B cell (primary cell): ENCODE data around the gene WBP2. TPM values are rescaled to one million over a fixed set of nuclear protein-coding genes. Genes with fewer than 3 reads are reported as not detected.

Experiments
- ATAC-seq: fragments of 200-7000 bp; cut with Tn5 transposase; one replicate; pipeline ENCODE4 v1.10.0; 2021; ENCODE audit warnings: low read depth, mild to moderate bottlenecking, moderate number of reproducible peaks, moderate library complexity
- CTCF ChIA-PET: fragments of 350-600 bp; sonication (Branson Sonifier 250); formaldehyde crosslinking; loops from one replicate; lab custom pipeline; 2021; ENCODE audit warnings: antibody characterized with exemption, inconsistent platforms; lab: Charles Lee
- POLR2A ChIA-PET: fragments of 350-600 bp; sonication (Branson Sonifier 250); formaldehyde crosslinking; loops from one replicate; lab custom pipeline; 2021; ENCODE audit warnings: antibody characterized with exemption; lab: Charles Lee
- DNase-seq: peaks from one replicate; pipeline ENCODE4 v3.0.0; 2013
- H2AFZ ChIP-seq: 2 replicates; pipeline ENCODE4 v1.6.1; 2012; ENCODE audit warnings: mild to moderate bottlenecking, low read depth, low read length; ENCODE audit not compliant: insufficient read depth, poor library complexity, severe bottlenecking
- H3K27ac ChIP-seq, 2 donors: 1 replicate in 1 of 2; 2 replicates in 1 of 2; pipeline ENCODE4 v1.5.1; 2012 to 2013; ENCODE audit warnings: low read length in 2 of 2, mild to moderate bottlenecking in 2 of 2, moderate library complexity in 1 of 2
- H3K27me3 ChIP-seq, 4 experiments: fragments of 200-600 bp in 1 of 4; sonication (generic) in 1 of 4; replicated peaks in 1 of 4; 1 replicate in 2 of 4; 2 replicates in 2 of 4; pipeline versions ENCODE4 v1.6.1 to v1.7.0; 2013 to 2016; ENCODE audit warnings: low read length in 3 of 4, mild to moderate bottlenecking in 2 of 4, mixed read lengths in 1 of 4, moderate library complexity in 1 of 4; ENCODE audit not compliant: insufficient read depth in 4 of 4, control insufficient read depth in 3 of 4; ENCODE audit errors: control extremely low read depth in 1 of 4
- H3K36me3 ChIP-seq, 2 experiments: replicated peaks in 1 of 2; 1 replicate in 1 of 2; 2 replicates in 1 of 2; pipeline versions ENCODE4 v1.6.1 to v1.7.1; 2013; ENCODE audit warnings: low read length in 1 of 2; ENCODE audit not compliant: insufficient read depth in 2 of 2, control insufficient read depth in 1 of 2; ENCODE audit errors: control extremely low read depth in 1 of 2, extremely low read depth in 1 of 2
- H3K4me1 ChIP-seq, 2 donors: fragments of 200-600 bp in 1 of 2; sonication (generic) in 1 of 2; 1 replicate in 1 of 2; 2 replicates in 1 of 2; pipeline versions ENCODE4 v1.5.1 to v1.6.1; 2013 to 2017; ENCODE audit warnings: low read length in 2 of 2; ENCODE audit not compliant: control insufficient read depth in 2 of 2, insufficient read depth in 2 of 2
- H3K4me2 ChIP-seq: replicated peaks from 2 replicates; pipeline ENCODE3; 2012; ENCODE audit warnings: mild to moderate bottlenecking, low read depth, low read length; ENCODE audit not compliant: poor library complexity, severe bottlenecking
- H3K4me3 ChIP-seq, 5 experiments: fragments of 200-600 bp in 1 of 5; sonication (generic) in 1 of 5; 1 replicate in 3 of 5; 2 replicates in 2 of 5; pipeline versions ENCODE4 v1.5.1 to v1.7.0; 2011 to 2016; ENCODE audit warnings: low read length in 4 of 5, mild to moderate bottlenecking in 4 of 5, low read depth in 2 of 5, control low read depth in 1 of 5, moderate library complexity in 1 of 5; ENCODE audit not compliant: insufficient read depth in 1 of 5; ENCODE audit errors: control extremely low read depth in 1 of 5, extremely low read depth in 1 of 5
- H3K79me2 ChIP-seq: fragments of 200-600 bp; sonication (generic); one replicate; pipeline ENCODE4 v1.6.0; 2016; ENCODE audit warnings: low read length; ENCODE audit not compliant: control insufficient read depth, insufficient read depth
- H3K9ac ChIP-seq: fragments of 200-600 bp; sonication (generic); 2 replicates; pipeline ENCODE4 v1.6.1; 2017; ENCODE audit warnings: mild to moderate bottlenecking, low read length, moderate library complexity
- H3K9me3 ChIP-seq, 3 donors: one replicate each; pipeline versions ENCODE4 v1.6.1 to v1.7.1; 2013; ENCODE audit warnings: low read length in 2 of 3; ENCODE audit not compliant: control insufficient read depth in 2 of 3, insufficient read depth in 1 of 3; ENCODE audit errors: control extremely low read depth in 1 of 3
- H4K20me1 ChIP-seq: 2 replicates; pipeline ENCODE4 v1.6.0; 2012; ENCODE audit warnings: mild to moderate bottlenecking, low read length; ENCODE audit not compliant: insufficient read depth, control insufficient read depth, poor library complexity, severe bottlenecking
- H3K27ac Mint-ChIP-seq: one replicate; pipeline ENCODE4 v1.8.0; 2021; ENCODE audit warnings: mixed read lengths
- H3K27me3 Mint-ChIP-seq: one replicate; pipeline ENCODE4 v1.8.0; 2021; ENCODE audit warnings: mixed read lengths
- H3K4me1 Mint-ChIP-seq: one replicate; pipeline ENCODE4 v1.8.0; 2021; ENCODE audit warnings: mixed read lengths
- H3K4me3 Mint-ChIP-seq: one replicate; pipeline ENCODE4 v1.8.0; 2021; ENCODE audit warnings: mixed read lengths
- H3K9me3 Mint-ChIP-seq: one replicate; pipeline ENCODE4 v1.8.0; 2022; ENCODE audit warnings: mixed read lengths; ENCODE audit not compliant: insufficient read depth
- CTCF ChIP-seq: fragments of 200-600 bp; IDR thresholded peaks from one replicate; pipeline ENCODE4 v1.8.0; 2022; ENCODE audit warnings: antibody characterized with exemption, mild to moderate bottlenecking
- EZH2 ChIP-seq: IDR thresholded peaks from 2 replicates; pipeline ENCODE4 v1.6.1; 2012; ENCODE audit warnings: borderline replicate concordance, low read depth, mild to moderate bottlenecking, moderate library complexity, low read length; ENCODE audit not compliant: insufficient read depth, poor library complexity, severe bottlenecking
- WGBS: methylation state at CpG from one replicate; pipeline ENCODE4 v1.1.5; 2013; ENCODE audit warnings: missing lambda C conversion rate; ENCODE audit not compliant: insufficient coverage; 5-methylcytosine and 5-hydroxymethylcytosine counted together
- intact Hi-C: fragments of 100-400 bp; cut with micrococcal nuclease; formaldehyde crosslinking; loops from one replicate; pipeline ENCODE4 v1.10.0; 2022
- polyA plus RNA-seq: library from polyadenylated mRNA; depleted of rRNA; stranded (reverse); fragments of >200 nt; gene quantifications from 2 replicates; pipeline ENCODE4 v1.2.3, GENCODE V29; 2012
- total RNA-seq, 2 donors: library from RNA; stranded (reverse); fragments of 120-200 nt in 1 of 2; gene quantifications; 1 replicate in 1 of 2; 2 replicates in 1 of 2; pipeline versions ENCODE4 v1.2.3 to v1.2.4, GENCODE V29; 2013 to 2022

WBP2 gene
- total and polyA plus RNA-seq, 2 donors (not counting 1 experiment from before 2014, with no cell fraction given), result 88.6 to 140 TPM

GRCh38 chr17:75897160-75898019 is 42.3 kb upstream of the WBP2 start:
- DNase-seq (no peak), ATAC-seq (no peak)
- Mint-ChIP-seq H3K4me1 (peaks cover 26% of the 10 kb centered on the region), H3K27me3 (no peaks in the 10 kb centered on the region), H3K4me3 (peak overlapping the region; percentile 71), H3K9me3 (no peaks in the 10 kb centered on the region), H3K27ac (peak overlapping the region; percentile 70)
- CTCF ChIA-PET, result interaction anchor here (0.8 to 5.9 kb wide), 11 partner anchors 8 to 144 kb away, joined by 3 to 52 read pairs (median 10); partner anchors contain the start of genes GALK1, MRPL38, TRIM47 and UNC13D
- peak overlapping the region in 4 of 5 experiments; percentile 58 to 80 (median 76) for H3K4me3 ChIP-seq
- peaks cover 16 to 19% of the 10 kb centered on the region in 2 donors for H3K4me1 ChIP-seq
- intact Hi-C loops, result loop anchor here (2.0 kb wide), 1 partner anchor 53 kb away; the partner anchor contains the start of gene UNC13D
- H3K79me2 ChIP-seq, result peaks cover 36% of the 10 kb centered on the region
- no peak for TF ChIP-seq EZH2
- no peak for TF ChIP-seq CTCF
- H2AFZ ChIP-seq, result peak overlapping the region; percentile 82
- no peaks in the 10 kb centered on the region for H3K9me3 ChIP-seq
- no peaks in the 10 kb centered on the region for H3K27me3 ChIP-seq
- H3K4me2 ChIP-seq, result peak overlapping the region; percentile 89
- peaks cover 0 to 48% of the 10 kb centered on the region in 2 experiments for H3K36me3 ChIP-seq
- POLR2A ChIA-PET, result interaction anchor here (0.8 to 2.7 kb wide), 11 partner anchors 7 to 132 kb away, joined by 3 to 42 read pairs (median 5); partner anchors contain the start of genes GALK1, MRPL38, TRIM47 and UNK
- H3K27ac ChIP-seq, result peak overlapping the region; percentile 34 to 49
- H3K9ac ChIP-seq, result peak overlapping the region; percentile 69
- peaks cover 41% of the 10 kb centered on the region for H4K20me1 ChIP-seq
- 73% methylated on average over 37 of the region's 37 CpGs for WGBS
